HG03432 (cell line): ENCODE measurements around the gene CNR2.
A peak's percentile ranks its signal among the peaks of the same experiment; 100 is the strongest.
"Not testable (repeated sequence)": the region's sequence is repeated elsewhere in the genome, so short reads cannot be mapped to it uniquely, and the experiment has no call there.

Experiments used
- ATAC-seq: cut with Tn5 transposase; IDR thresholded peaks from one replicate; pipeline ENCODE4 v1.9.1; 2021; ENCODE audit warnings: mild to moderate bottlenecking, moderate library complexity; ENCODE audit not compliant: unreplicated experiment

Gene CNR2

GRCh38 chr1:23889074-23889473, 24.1 kb downstream of the CNR2 start:
- ATAC-seq = peak; percentile 56

- no peak for ATAC-seq
These were observed 27.9 kb downstream of the CNR2 start for GRCh38 chr1:23885222-23885621.

DNA sequence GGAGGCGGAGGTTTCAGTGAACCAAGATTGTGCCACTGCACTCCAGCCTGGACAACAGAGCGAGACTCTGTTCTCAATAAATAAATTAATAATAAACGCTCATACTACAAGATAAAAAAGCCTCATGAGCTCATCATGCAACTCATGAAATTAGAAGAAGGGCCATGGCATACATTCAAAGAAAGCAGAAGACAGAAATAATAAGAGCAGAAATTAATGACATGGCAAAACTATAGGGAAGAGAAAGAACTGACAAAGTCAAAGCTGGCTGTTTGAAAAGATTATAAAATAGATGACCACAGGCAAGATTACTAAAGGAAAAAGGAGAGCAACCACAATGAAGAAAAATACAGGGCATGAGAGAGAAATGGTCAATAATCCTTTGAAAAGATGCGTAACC, 30.4 kb downstream of the CNR2 start:
- ATAC-seq = no peak

DNA sequence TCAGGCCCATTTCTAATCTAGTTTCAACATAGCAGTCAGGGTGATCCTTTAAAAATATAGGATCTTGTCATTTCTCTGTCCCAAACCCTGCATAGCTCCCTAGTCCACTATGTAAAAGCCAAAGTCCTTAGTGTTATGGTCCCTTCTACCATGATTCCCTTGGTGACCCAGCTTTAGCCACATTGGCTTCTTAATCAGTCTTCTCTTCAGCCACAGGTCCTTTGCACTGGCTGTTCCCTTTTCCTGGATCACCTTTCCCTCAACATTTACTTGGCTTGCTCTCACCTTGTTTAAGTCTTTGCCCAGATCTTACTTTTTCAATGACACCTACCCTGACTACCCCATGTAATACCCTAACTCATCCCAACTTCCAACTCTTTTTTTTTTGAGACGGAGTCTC, 33.4 kb downstream of the CNR2 start:
- ATAC-seq = no peak

DNA sequence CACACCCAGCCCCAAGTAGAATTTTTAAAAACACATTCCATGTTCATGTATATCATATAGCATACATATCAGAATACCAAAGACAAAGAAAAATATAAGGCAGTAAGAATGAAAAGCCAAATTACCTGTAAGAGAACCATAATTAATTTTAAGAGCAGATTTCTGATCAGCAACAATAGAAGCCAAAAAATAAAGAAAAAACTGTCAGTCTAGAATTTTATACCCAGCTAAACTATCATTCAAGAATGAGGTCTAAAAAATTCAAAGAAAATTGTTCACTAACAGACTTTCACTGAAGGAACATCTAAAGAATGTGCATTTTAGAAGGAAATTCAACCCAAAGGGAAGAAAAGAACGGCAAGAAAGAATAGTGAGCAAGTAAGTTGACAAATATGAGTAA, 34.5 kb downstream of the CNR2 start:
- ATAC-seq = no peak

DNA sequence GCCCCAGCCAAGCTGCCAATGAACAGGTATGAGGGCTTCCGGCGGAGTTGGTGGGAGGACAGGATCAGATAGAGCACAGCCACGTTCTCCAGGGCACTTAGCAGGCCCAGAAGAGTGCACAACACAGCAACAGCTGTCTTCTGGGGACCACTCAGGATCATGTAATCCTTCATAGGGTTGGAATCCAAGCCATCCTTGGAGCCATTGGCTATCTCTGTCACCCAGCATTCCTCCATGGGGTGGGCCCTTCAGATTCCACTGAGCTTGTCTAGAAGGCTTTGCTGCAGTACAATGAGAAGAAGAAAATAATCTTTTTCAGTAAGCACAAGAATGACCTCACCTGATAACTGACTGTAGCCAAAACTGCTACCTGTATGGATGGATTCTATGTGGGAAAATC, 37.8 kb downstream of the CNR2 start:
- no peak for ATAC-seq

- ATAC-seq = no peak
These were observed 40.7 kb downstream of the CNR2 start for GRCh38 chr1:23872421-23872820.

DNA sequence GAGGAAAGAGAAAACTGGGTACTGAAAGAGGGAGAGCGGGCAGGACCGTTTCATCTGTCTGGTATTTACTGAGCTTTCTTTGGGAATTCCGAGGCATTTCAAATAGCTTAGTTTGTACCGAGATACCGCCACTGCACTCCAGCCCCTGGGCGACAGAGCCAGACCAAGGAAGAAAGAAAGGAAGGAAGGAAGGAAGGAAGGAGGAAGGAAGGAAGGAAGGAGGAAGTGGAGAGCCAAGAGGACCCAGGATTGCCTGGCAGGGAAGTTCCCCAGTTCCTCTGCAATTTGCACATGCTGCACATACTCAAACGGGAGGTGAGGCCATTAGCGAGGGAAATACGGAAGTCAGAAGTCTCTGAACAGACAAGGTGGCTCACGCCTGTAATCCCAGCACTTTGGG, 44.1 kb downstream of the CNR2 start:
- no peak for ATAC-seq

- no peak for ATAC-seq
These were observed 44.6 kb downstream of the CNR2 start for GRCh38 chr1:23868557-23869016.

- ATAC-seq = peak; percentile 93
These were observed 45.1 kb downstream of the CNR2 start, which contains the start of gene FUCA1 for GRCh38 chr1:23867895-23868556. Gene FUCA1 (minus strand): TSS chr1:23868290. CDS start chr1:23868286, 4 bp downstream.

DNA sequence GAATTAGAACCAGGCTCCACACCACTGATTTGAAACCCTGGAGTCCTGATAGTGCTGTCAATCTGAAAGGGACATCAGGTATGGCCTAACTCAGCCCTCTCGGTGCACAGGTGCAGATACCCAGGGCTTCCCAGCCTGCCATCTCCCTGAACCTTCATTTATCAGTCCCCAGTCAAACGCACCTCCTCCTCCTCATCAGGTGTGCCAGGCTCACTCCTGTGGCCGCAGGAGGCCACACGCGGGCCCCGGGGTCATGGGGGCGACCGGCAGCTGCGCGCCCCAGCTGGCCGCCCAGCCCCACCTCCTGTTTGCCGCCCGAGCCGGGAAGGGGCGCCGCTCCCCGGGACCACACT, 45.6 kb downstream of the CNR2 start:
- no peak for ATAC-seq

DNA sequence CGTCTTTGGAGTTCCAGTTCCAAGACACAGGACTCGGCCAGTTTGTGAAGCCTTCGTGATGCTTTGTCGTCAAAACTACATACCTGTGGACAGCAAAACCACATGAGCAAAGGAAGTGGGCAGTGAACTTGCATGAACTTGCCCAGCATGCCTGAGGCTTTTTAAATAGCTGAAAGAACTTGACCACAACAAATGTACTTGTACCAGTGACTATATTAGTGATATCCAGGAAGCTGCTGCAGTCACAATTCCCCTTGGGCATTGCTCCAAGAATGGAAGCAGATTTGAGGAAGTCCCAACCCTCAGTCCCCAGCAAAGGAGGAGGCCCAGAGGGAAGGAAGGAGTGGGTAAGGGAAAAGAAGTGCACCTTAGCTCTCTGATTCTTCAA, 47.6 kb downstream of the CNR2 start:
- ATAC-seq = no peak

DNA sequence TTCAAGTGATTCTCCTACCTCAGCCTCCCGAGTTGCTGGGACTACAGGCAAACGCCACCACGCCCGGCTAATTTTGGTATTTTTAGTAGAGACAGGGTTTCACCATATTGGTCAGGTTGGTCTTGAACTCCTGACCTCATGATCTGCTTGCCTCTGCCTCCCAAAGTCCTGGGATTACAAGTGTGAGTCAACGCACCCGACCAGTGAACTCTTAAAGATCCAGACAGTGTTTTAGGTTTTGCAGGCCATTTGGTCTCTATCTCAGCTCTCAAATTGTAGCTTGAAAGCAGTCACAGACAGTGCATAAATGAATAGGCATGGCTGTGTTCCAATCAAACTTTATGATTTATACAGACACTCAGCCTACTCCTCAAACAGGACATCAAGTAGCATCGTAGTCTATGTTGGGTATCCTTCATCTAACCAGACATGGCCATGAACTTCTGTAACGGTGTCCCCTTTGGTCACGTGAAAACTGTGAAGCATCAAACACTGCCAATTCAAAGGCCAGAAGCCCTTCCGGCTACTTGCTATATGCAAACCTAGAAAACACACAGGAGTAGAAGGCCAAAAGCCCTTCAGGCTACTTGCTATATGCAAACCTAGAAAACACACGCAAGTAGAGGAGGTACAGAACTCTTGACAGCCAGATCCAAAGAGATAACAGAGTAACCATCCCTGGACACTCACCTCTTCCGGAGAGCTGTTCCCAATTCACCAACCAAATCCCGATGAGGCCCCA, 48.2 kb downstream of the CNR2 start:
- ATAC-seq = no peak

DNA sequence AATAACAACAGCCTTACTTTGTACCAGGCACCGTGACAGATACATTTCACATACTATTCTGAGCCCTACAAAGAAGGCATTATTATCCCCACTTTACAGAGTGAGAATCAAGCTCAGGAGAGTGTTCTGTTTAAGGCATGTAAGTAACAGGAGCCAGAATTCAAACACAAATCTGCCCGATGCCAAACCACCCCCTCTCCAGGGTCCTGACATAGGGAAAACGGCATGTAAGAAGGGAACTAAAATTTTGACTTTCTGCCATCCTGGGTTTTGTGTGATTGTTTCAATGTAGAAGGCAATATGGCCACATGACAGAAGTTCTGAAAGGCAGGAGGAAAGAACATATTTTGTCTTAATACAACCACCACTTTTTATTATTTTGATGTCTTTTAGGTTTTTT, 50.5 kb downstream of the CNR2 start:
- no peak for ATAC-seq

- no peak for ATAC-seq
These were observed 58.6 kb downstream of the CNR2 start for GRCh38 chr1:23854568-23854967.

DNA sequence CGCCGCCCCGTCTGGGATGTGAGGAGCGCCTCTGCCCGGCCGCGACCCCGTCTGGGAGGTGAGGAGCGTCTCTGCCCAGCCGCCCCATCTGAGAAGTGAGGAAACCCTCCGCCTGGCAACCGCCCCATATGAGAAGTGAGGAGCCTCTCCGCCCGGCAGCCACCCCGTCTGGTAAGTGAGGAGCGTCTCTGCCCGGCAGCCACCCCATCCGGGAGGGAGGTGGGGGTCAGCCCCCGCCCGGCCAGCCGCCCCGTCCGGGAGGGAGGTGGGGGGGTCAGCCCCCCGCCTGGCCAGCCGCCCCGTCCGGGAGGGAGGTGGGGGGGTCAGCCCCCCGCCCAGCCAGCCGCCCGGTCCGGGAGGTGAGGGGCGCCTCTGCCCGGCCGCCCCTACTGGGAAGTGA, 60.0 kb downstream of the CNR2 start:
- ATAC-seq = not testable (repeated sequence)

DNA sequence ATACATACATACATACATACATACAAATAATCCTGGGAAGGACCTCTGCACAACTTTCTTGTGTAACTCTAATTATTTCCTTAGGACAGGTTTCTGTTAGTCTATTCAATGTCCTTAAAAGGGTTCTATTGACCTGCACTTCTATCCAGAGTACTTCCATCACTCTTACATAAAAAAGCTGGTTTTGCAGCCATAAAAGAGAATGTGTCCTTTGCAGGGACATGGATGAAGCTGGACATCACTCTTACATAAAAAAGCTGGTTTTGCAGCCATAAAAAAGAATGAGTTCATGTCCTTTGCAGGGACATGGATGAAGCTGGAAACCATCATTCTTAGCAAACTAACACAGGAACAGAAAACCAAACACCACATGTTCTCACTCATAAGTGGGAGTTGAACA, 61.8 kb downstream of the CNR2 start:
- ATAC-seq = not testable (repeated sequence)

DNA sequence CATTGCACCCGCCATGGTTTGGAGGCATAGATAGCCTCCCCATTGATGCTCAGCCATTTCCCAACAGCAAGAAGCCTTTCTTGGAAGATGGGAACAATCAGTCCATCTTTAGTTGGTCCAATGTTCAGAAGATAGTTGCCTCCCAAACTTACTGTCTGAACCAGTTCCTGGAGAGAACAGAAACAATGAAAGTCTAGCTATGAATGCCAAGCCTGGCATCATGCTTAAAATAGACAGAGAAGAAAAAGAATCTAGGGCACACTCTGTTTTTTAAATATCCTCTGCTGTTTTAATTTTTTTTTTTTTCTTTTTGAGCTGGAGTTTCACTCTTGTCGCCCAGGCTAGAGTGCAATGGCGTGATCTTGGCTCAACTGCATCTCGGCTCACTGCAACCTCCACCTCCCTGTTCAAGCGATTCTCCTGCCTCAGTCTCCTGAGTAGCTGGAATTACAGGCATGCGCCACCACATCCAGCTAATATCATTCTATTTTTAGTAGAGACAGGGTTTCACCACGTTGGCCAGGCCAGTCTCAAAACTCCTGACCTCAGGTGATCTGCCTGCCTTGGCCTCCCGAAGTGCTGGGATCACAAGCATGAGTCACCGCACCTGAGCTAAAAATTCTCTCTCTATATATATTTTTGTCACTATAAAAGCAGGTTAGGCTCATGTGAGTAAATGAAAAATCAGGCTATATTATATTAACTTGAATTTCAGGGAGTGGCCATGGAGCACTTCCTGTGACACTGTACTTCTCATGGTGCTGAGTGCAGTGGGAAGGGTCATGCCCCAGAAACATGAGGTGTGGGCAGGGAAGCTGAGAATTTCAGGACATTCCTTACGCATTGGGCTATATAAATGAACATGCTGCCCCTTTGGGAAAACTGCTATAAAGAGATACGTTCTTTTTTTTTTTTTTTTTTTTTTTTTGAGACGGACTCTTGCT, 64.2 kb downstream of the CNR2 start:
- no peak for ATAC-seq

DNA sequence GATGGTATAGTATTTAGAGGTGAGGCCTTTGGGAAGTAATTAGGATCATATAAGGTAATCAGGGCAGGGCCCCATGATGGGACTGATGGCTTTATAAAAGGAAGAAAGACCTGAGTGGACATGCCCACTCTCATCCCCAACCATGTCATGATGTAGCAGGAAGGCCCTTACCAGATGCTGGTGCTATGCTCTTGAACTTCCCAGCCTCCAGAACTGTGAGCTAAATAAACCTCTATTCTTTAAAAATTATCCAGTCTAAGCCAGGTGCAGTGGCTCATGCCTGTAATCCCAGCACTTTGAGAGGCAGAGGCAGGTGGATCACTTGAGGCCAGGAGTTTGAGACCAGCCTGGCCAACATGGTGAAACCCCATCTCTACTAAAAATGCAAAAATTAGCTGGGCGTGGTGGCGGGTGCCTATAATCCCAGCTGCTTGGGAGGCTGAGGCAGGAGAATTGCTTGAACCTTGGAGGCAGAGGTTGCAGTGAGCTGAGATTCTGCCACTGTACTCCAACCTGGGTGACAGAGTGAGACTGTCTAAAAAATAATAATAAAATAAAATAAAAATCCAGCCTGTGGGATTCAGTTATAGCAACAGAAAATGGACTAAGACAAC, 65.6 kb downstream of the CNR2 start:
- not testable (repeated sequence) for ATAC-seq

GRCh38 chr1:23845163-23845562, 68.0 kb downstream of the CNR2 start:
- no peak for ATAC-seq

DNA sequence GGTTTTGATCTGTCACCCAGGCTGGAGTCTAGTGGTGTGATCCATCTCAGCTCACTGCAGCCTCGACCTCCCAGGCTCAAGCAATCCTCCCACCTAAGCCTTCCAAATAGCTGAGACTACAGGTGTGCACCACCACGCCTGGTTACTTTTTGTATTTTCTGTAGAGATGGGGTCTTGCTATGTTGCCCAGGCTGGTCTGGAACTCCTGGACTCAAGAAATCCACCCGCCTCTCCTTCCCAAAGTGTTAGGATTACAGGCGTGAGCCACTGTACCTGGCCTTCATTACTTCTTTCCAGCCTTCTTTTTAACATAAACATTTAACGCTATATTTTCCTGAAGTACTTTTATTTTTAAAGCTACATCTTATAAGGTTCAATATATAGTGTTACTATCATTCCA, 69.5 kb downstream of the CNR2 start:
- no peak for ATAC-seq
